ENCODE measurements around the gene SCP2.

GRCh38 chr1:53093778-53094532 is 166.9 kb downstream of the SCP2 start:
- TF ChIP-seq CTCF (IDR thresholded peaks at IDR 0.05) (no peak), ZFX (IDR thresholded peaks at IDR 0.05; ENCODE audit: borderline replicate concordance) (no peak)

Data from 22Rv1 (cell line).